ENCODE measurements around the gene TEF.

GRCh38 chr22:41446639-41447434 lies 65.1 kb downstream of the TEF start, which contains the start of gene TOB2:
- TF ChIP-seq, protein P1, sequence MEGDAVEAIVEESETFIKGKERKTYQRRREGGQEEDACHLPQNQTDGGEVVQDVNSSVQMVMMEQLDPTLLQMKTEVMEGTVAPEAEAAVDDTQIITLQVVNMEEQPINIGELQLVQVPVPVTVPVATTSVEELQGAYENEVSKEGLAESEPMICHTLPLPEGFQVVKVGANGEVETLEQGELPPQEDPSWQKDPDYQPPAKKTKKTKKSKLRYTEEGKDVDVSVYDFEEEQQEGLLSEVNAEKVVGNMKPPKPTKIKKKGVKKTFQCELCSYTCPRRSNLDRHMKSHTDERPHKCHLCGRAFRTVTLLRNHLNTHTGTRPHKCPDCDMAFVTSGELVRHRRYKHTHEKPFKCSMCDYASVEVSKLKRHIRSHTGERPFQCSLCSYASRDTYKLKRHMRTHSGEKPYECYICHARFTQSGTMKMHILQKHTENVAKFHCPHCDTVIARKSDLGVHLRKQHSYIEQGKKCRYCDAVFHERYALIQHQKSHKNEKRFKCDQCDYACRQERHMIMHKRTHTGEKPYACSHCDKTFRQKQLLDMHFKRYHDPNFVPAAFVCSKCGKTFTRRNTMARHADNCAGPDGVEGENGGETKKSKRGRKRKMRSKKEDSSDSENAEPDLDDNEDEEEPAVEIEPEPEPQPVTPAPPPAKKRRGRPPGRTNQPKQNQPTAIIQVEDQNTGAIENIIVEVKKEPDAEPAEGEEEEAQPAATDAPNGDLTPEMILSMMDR (conservative IDR thresholded peaks at IDR 0.05) = no peak
- TF ChIP-seq ZFX (IDR thresholded peaks at IDR 0.05) = 0 out of 2 replicates have a peak, but pooled peaks have one; percentile 3
